ENCODE data around the gene UNC5CL. TPM values are rescaled to one million over a fixed set of nuclear protein-coding genes. Genes with fewer than 3 reads are reported as not detected.

Gene UNC5CL
- total and polyA plus RNA-seq, 2 of the 8 experiments (the other 6 are each of a cell fraction or from before 2014, with no cell fraction given), result 1.3 to 1.7 TPM

DNA sequence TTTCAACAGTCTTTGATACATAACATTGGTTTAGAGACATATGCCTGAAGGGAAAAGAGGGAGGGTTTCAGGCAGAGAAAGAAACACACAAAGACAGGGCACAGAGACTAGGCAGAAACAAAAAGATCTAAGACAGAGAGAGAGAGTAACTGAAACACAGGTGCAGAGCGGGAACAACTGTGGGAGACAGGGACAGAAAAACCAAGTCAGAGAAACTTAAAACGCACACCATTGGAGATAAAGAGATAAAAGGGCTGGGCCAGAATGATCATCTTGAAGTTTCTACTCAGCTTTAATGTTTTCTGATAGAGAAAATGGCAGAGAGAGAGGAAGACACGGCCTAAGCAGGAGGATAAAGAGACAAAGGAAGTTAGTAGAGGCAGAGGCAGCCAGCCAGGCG, 11.8 kb downstream of the UNC5CL start:
- H3K4me2 ChIP-seq (ENCODE audit: insufficient read depth in 1 of 2, low read depth in 2 of 2, low read length in 2 of 2), result peak overlapping the region; percentile 29 to 88
- CTCF ChIA-PET (ENCODE audit: partially characterized antibody), result interaction anchor here (0.6 to 11.8 kb wide), 45 partner anchors 9 to 428 kb away, joined by 3 to 199 read pairs (median 5); partner anchors contain the start of genes APOBEC2, TSPO2 and UNC5CL
- peak overlapping the region; percentile 77 for H2AFZ ChIP-seq (ENCODE audit: low read length)
- TF ChIP-seq HDAC6 (IDR thresholded peaks at IDR 0.05; ENCODE audit: low read depth, low read length), result no peak
- TF ChIP-seq SIN3A (conservative IDR thresholded peaks at IDR 0.05 in 1 of 2, IDR thresholded peaks at IDR 0.05 in 1 of 2; ENCODE audit: low read depth in 1 of 2, low read length in 2 of 2), result no peak
- TF ChIP-seq SP2 (IDR thresholded peaks at IDR 0.05; ENCODE audit: low read length), result no peak
- no peak for TF ChIP-seq SP4 (IDR thresholded peaks at IDR 0.05; ENCODE audit: low read length)
- no peak for TF ChIP-seq POLR2A (IDR thresholded peaks at IDR 0.05; ENCODE audit: control extremely low read depth in 1 of 2, low read depth in 2 of 2, low read length in 2 of 2)
- TF ChIP-seq CEBPB (IDR thresholded peaks at IDR 0.05; ENCODE audit: low read depth, low read length), result no peak
- TF ChIP-seq GTF2F1 (IDR thresholded peaks at IDR 0.05; ENCODE audit: borderline replicate concordance, low read depth, low read length), result no peak
- TF ChIP-seq, protein P1, sequence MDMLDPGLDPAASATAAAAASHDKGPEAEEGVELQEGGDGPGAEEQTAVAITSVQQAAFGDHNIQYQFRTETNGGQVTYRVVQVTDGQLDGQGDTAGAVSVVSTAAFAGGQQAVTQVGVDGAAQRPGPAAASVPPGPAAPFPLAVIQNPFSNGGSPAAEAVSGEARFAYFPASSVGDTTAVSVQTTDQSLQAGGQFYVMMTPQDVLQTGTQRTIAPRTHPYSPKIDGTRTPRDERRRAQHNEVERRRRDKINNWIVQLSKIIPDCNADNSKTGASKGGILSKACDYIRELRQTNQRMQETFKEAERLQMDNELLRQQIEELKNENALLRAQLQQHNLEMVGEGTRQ (IDR thresholded peaks at IDR 0.05; ENCODE audit: low read length), result no peak
- TF ChIP-seq, protein P2, sequence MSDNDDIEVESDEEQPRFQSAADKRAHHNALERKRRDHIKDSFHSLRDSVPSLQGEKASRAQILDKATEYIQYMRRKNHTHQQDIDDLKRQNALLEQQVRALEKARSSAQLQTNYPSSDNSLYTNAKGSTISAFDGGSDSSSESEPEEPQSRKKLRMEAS (IDR thresholded peaks at IDR 0.05), result no peak
- TF ChIP-seq SUZ12 (IDR thresholded peaks at IDR 0.05; ENCODE audit: low read length), result no peak
- no peak for TF ChIP-seq TAF1 (IDR thresholded peaks at IDR 0.05; ENCODE audit: low read depth, low read length)
- no peak for TF ChIP-seq YY1 (IDR thresholded peaks at IDR 0.05; ENCODE audit: low read depth, low read length)
- no peak for TF ChIP-seq SRF (IDR thresholded peaks at IDR 0.05; ENCODE audit: low read depth, low read length)

More for the DNA sequence above, 11.8 kb downstream of the UNC5CL start:
- peak overlapping the region; percentile 81; the same call in 1 of the 2 replicates for H3K18ac ChIP-seq (ENCODE audit: extremely low read depth, low read length)
- H2BK5ac ChIP-seq (ENCODE audit: low read depth, low read length), result peak overlapping the region; percentile 66; the same call in 1 of the 2 replicates
- no peaks in the 10 kb centered on the region for H3K36me3 ChIP-seq (ENCODE audit: control insufficient read depth in 2 of 4, insufficient read depth in 4 of 4, low read length in 3 of 4)
- H3K79me1 ChIP-seq (ENCODE audit: low read depth, low read length), result no peaks in the 10 kb centered on the region
- H3K4me1 ChIP-seq (replicated peaks in 1 of 4; ENCODE audit: control insufficient read depth in 3 of 4, insufficient read depth in 4 of 4, low read length in 3 of 4), result peaks cover 0 to 11% (median 3%) of the 10 kb centered on the region in 4 experiments; a peak in 5 of 7 replicates
- H3K23ac ChIP-seq (ENCODE audit: insufficient read length), result no peak overlapping the region
- H3K9ac ChIP-seq (replicated peaks in 1 of 4; ENCODE audit: extremely low read depth in 1 of 4, low read depth in 3 of 4, low read length in 3 of 4), result peak overlapping the region in 3 of 4 experiments; percentile 16 to 40 (median 34); a peak in 3 of 7 replicates
- no peak overlapping the region for H2BK20ac ChIP-seq (ENCODE audit: low read length)
- no peaks in the 10 kb centered on the region for H3K9me3 ChIP-seq (ENCODE audit: insufficient read depth in 2 of 2, low read depth in 1 of 2, low read length in 1 of 2)
- H3K4me3 ChIP-seq (ENCODE audit: extremely low read depth in 1 of 4, insufficient read depth in 2 of 4, low read depth in 3 of 4, low read length in 4 of 4), result peak overlapping the region; percentile 30 to 68 (median 57)
- H3K14ac ChIP-seq (ENCODE audit: insufficient read length), result no peak overlapping the region
- H4K20me1 ChIP-seq (replicated peaks in 1 of 2; ENCODE audit: control insufficient read depth in 1 of 2, insufficient read depth in 2 of 2, low read length in 2 of 2), result no peaks in the 10 kb centered on the region
- peaks cover 7% of the 10 kb centered on the region for H3K23me2 ChIP-seq (ENCODE audit: low read depth, low read length)
- no peak overlapping the region for H3K56ac ChIP-seq (replicated peaks; ENCODE audit: insufficient read length, low read depth, low read length)
- FAIRE-seq, result no peak
- peak overlapping the region; percentile 32; the same call in 1 of the 2 replicates for H2BK15ac ChIP-seq (ENCODE audit: low read length)
- DNase-seq (ENCODE audit: low read depth in 1 of 2, low spot score in 2 of 2), result no peak
- H3K79me2 ChIP-seq (ENCODE audit: control insufficient read depth in 1 of 2, insufficient read depth in 2 of 2, low read length in 2 of 2), result no peaks in the 10 kb centered on the region
- POLR2A ChIA-PET (ENCODE audit: partially characterized antibody), result interaction anchor here (0.6 to 2.0 kb wide), 15 partner anchors 9 to 1645 kb away, joined by 3 to 9 read pairs (median 4); partner anchors contain the start of genes NFYA, OARD1 and UNC5CL
- H3K4ac ChIP-seq (replicated peaks; ENCODE audit: insufficient read length, low read depth, low read length), result no peak overlapping the region
- no peaks in the 10 kb centered on the region; a peak in 1 of 7 replicates for H3K27me3 ChIP-seq (replicated peaks in 1 of 4; ENCODE audit: control insufficient read depth in 3 of 4, extremely low read depth in 1 of 4, insufficient read depth in 3 of 4, low read length in 3 of 4)
- no peak overlapping the region for H2BK12ac ChIP-seq (ENCODE audit: low read depth, low read length)
- WGBS, 2 experiments (ENCODE audit: extremely low coverage in 1 of 2, insufficient coverage in 1 of 2, insufficient read length in 1 of 2, insufficient replicate concordance in 2 of 2, low coverage in 1 of 2, low lambda C conversion rate in 2 of 2, missing lambda C conversion rate in 1 of 2), result 24% methylated on average over 4 of the region's 4 CpGs; no CpG with 5 or more reads in 1 of the 2 experiments
- H4K8ac ChIP-seq (ENCODE audit: extremely low read depth, insufficient read depth, low read length), result no peak overlapping the region
- no peak overlapping the region for H2AK5ac ChIP-seq (ENCODE audit: low read depth, low read length)
- peak overlapping the region; percentile 29 for H4K91ac ChIP-seq (replicated peaks; ENCODE audit: insufficient read length, low read length)
- no peak overlapping the region for H4K5ac ChIP-seq (ENCODE audit: insufficient read length, low read depth, low read length)
- no peak overlapping the region for H2BK120ac ChIP-seq (replicated peaks; ENCODE audit: low read depth, low read length)
- no peak overlapping the region for H3K27ac ChIP-seq (ENCODE audit: low read depth, low read length)

All from H1 (cell line).